ENCODE results near the gene RHOD.
A peak's percentile ranks its signal among the peaks of the same experiment; 100 is the strongest.

RHOD gene

DNA sequence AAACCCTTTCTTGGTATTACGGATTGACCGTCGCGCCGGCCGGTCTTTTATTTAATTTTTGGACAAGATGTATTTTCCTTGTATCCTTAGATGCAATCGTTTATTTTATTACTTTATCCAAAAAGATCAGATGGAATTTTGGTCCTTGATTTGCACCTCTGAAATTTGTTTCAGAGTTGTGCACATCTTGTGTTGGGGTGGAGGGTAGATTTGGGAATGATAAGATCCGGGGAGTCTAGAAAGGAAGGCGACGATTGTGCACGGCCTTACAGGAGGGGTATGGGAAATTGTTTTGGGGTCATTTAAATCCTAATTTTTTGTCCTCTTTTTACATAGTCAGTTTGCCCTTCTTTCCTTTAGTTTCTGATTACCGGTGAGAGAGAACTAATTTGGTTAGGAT, 63.8 kb downstream of the RHOD start:
- TF ChIP-seq, protein P1, sequence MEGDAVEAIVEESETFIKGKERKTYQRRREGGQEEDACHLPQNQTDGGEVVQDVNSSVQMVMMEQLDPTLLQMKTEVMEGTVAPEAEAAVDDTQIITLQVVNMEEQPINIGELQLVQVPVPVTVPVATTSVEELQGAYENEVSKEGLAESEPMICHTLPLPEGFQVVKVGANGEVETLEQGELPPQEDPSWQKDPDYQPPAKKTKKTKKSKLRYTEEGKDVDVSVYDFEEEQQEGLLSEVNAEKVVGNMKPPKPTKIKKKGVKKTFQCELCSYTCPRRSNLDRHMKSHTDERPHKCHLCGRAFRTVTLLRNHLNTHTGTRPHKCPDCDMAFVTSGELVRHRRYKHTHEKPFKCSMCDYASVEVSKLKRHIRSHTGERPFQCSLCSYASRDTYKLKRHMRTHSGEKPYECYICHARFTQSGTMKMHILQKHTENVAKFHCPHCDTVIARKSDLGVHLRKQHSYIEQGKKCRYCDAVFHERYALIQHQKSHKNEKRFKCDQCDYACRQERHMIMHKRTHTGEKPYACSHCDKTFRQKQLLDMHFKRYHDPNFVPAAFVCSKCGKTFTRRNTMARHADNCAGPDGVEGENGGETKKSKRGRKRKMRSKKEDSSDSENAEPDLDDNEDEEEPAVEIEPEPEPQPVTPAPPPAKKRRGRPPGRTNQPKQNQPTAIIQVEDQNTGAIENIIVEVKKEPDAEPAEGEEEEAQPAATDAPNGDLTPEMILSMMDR (IDR thresholded peaks at IDR 0.05; ENCODE audit: extremely low read depth, insufficient read depth, missing control alignments): no peak
- in situ Hi-C loops (cut with MboI; ENCODE audit: low pct_unique_long_range_greater_than_20kb, low sequenced_read_pairs, unreplicated experiment): no loop called here
- no peak for DNase-seq (ENCODE audit: low spot score)

DNA sequence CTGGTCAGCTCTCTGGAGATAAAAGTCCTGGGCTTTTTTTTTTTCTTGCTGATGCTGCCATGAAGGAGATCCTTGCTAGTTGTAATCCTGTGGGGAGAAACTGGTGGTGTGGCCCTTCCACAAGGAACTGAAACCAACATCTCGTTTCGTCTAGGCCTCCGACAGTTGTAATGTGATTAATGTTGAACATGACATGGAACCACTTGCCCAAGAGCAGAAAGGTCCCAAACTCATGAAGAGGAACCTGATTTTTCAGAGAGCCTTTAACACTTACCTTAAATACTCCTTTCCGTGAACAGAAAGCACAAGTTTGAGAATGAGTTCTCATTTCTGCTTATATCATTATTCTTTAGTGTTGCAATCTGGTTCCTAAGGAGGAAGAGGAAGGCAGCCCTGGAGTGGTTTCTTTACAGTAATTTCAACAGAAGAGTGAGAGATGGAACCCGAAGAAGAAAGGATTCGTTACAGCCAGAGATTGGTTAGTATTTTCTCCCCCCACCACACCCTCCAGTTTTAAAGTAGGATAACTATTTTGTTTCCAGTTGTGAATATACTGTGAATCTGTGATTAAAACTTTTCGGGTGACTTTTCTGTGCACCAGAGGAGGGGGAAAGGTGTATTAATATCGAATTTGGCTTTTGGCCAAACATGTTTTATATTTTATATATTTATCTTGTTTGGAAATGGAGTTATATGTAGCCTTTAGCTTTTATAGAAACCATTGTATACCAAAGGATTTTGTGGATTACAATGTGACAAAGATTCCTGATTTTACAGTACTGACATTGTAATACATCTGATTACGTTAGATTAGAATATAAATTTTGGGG, 64.4 kb downstream of the RHOD start:
- DNase-seq (ENCODE audit: low spot score): peak; percentile 61
- TF ChIP-seq, protein P1 (IDR thresholded peaks at IDR 0.05; ENCODE audit: extremely low read depth, insufficient read depth, missing control alignments): no peak
- in situ Hi-C loops (cut with MboI; ENCODE audit: low pct_unique_long_range_greater_than_20kb, low sequenced_read_pairs, unreplicated experiment): no loop called here
